HG02970 (cell line): ENCODE results near the gene GRK1.

Source experiments
- ATAC-seq: cut with Tn5 transposase; IDR thresholded peaks from one replicate; pipeline ENCODE4 v1.9.1; 2021; ENCODE audit warnings: mild to moderate bottlenecking, moderate library complexity, moderate number of reproducible peaks; ENCODE audit not compliant: unreplicated experiment, low FRiP score

GRK1 gene

DNA sequence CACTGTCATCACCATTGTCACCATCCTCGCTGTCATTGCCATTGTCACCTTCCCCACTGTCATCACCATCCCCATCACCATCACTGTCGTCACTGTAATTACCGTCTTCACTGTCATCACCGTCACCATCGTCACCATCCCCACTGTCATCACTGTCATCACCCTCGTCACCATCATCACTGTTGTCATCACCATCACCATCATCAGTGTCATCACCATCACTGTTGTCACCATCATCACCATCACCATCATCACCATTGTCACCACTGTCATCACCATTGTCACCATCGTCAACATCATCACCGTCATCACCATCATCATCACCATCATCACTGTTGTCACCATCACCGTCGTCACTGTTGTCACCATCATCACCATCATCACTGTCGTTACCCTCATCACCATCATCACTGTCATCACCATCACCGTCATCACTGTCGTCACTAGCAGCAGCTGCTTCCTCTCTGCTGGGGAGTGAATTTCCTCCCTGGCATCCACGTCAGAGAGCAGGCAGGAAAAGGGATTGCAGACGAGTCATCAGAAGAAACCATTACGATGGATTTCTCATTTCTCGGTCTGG, 119.3 kb downstream of the GRK1 start:
- no peak for ATAC-seq
